HepG2 (cell line): Measurements from ENCODE around the gene RPS6KA2. TPM values are rescaled to one million over a fixed set of nuclear protein-coding genes. Genes with fewer than 3 reads are reported as not detected.

ENCODE experiments used
- ATAC-seq: fragments of 200-7000 bp; cut with Tn5 transposase; 3 replicates; pipeline ENCODE4 v1.9.1; 2020; ENCODE audit warnings: mild to moderate bottlenecking, moderate library complexity
- BruUV-seq: library from RNA; stranded (reverse); fragments of 400-500 nt; replicated peaks from 2 replicates; lab custom pipeline; 2021; lab: Mats Ljungman, UMichigan
- CTCF ChIA-PET: fragments of 300-600 bp; formaldehyde crosslinking; extraction: SDS; loops from one replicate; lab custom pipeline; 2021; ENCODE audit warnings: low total read pairs, inconsistent platforms, low intra/inter-chr PET ratio; lab: Yijun Ruan, JAX
- POLR2A ChIA-PET: fragments of 350-600 bp; sonication (Branson Sonifier 250); formaldehyde crosslinking; loops from one replicate; lab custom pipeline; 2020; ENCODE audit warnings: antibody characterized with exemption, inconsistent platforms; lab: Yijun Ruan, JAX
- DNase-seq: peaks from one replicate; pipeline ENCODE4 v3.0.0-alpha.2; 2015; ENCODE audit warnings: low spot score
- FAIRE-seq: peaks from 3 replicates; lab custom pipeline; 2011; peaks lifted over from hg19 to GRCh38; lab: Jason Lieb, UNC
- H2AFZ ChIP-seq: one replicate; pipeline ENCODE4 v1.6.1; 2011; ENCODE audit warnings: low read length, inconsistent platforms
- H3K27ac ChIP-seq: fragments of 300-600 bp; 3 replicates; pipeline ENCODE4 v1.8.0; 2011; ENCODE audit warnings: mixed run types, mild to moderate bottlenecking, mixed read lengths, low read length, inconsistent platforms; ENCODE audit not compliant: insufficient read depth; ENCODE audit errors: extremely low read length
- H3K27me3 ChIP-seq, 2 experiments: fragments of 200-600 bp in 1 of 2; 2 replicates in 1 of 2; 3 replicates in 1 of 2; pipeline versions ENCODE4 v1.6.0 to v1.8.0; 2011; ENCODE audit warnings: low read length in 2 of 2, mild to moderate bottlenecking in 2 of 2, moderate library complexity in 2 of 2, inconsistent platforms in 1 of 2; ENCODE audit not compliant: insufficient read depth in 2 of 2, control insufficient read depth in 1 of 2
- H3K36me3 ChIP-seq, 2 experiments: fragments of 200-600 bp in 1 of 2; replicated peaks in 1 of 2; 2 replicates in 1 of 2; 3 replicates in 1 of 2; pipeline versions ENCODE4 v1.5.1 to v1.8.0; 2011; ENCODE audit warnings: low read length in 2 of 2, inconsistent platforms in 1 of 2; ENCODE audit not compliant: insufficient read depth in 2 of 2, control insufficient read depth in 1 of 2
- H3K4me1 ChIP-seq: 2 replicates; pipeline ENCODE4 v1.5.1; 2012; ENCODE audit warnings: low read length, inconsistent platforms; ENCODE audit not compliant: insufficient read depth
- H3K4me2 ChIP-seq: 2 replicates; pipeline ENCODE4 v1.6.0; 2011; ENCODE audit warnings: low read depth, low read length, inconsistent platforms
- H3K4me3 ChIP-seq, 3 experiments: fragments of 200-600 bp in 1 of 3; sonication (generic), shearing (Covaris generic) in 1 of 3; replicated peaks in 1 of 3; 2 replicates each; pipeline ENCODE4 v1.5.1; 2011 to 2016; ENCODE audit warnings: low read length in 3 of 3, inconsistent platforms in 2 of 3, low read depth in 2 of 3, mild to moderate bottlenecking in 2 of 3, control low read depth in 1 of 3, mixed read lengths in 1 of 3; ENCODE audit not compliant: insufficient read depth in 1 of 3
- H3K79me2 ChIP-seq: one replicate; pipeline ENCODE4 v1.6.1; 2011; ENCODE audit warnings: low read length, inconsistent platforms; ENCODE audit not compliant: insufficient read depth
- H3K9ac ChIP-seq: 2 replicates; pipeline ENCODE4 v1.6.0; 2011; ENCODE audit warnings: mild to moderate bottlenecking, low read depth, low read length, inconsistent platforms; ENCODE audit not compliant: insufficient read depth
- H3K9me3 ChIP-seq: 2 replicates; pipeline ENCODE4 v1.5.1; 2012; ENCODE audit warnings: mild to moderate bottlenecking, low read length
- H4K20me1 ChIP-seq: 2 replicates; pipeline ENCODE4 v1.6.0; 2011; ENCODE audit warnings: inconsistent platforms, mild to moderate bottlenecking, low read length, moderate library complexity; ENCODE audit not compliant: insufficient read depth
- CBX1 ChIP-seq: IDR thresholded peaks from one replicate; pipeline ENCODE4 v1.6.1; 2016; ENCODE audit warnings: antibody characterized with exemption, low read depth
- EP300 ChIP-seq, 3 experiments: sonication (generic) in 1 of 3; formaldehyde crosslinking in 1 of 3; IDR thresholded peaks; 2 replicates each; pipeline versions ENCODE4 v1.5.1 to v1.6.1; 2011 to 2020; ENCODE audit warnings: low read depth in 2 of 3, low read length in 2 of 3, borderline replicate concordance in 1 of 3, improper control_type of control experiment in 1 of 3, mild to moderate bottlenecking in 1 of 3, missing genetic modification reagents in 1 of 3, moderate library complexity in 1 of 3
- RFX1 ChIP-seq: fragments of 450-650 bp; IDR thresholded peaks from 2 replicates; pipeline ENCODE4 v1.6.1; 2017
- SOX13 ChIP-seq, 3 experiments: fragments of 450-650 bp in 1 of 3; sonication (generic) in 1 of 3; formaldehyde crosslinking in 1 of 3; IDR thresholded peaks in 2 of 3; conservative IDR thresholded peaks in 1 of 3; 2 replicates each; pipeline versions ENCODE4 v1.5.0 to v1.6.1; 2016 to 2020; ENCODE audit warnings: antibody characterized with exemption in 1 of 3, mild to moderate bottlenecking in 1 of 3, missing compliant biosample characterization in 1 of 3, missing genetic modification reagents in 1 of 3, moderate library complexity in 1 of 3
- ZBTB7A ChIP-seq: sonication (generic); formaldehyde crosslinking; IDR thresholded peaks from 2 replicates; pipeline ENCODE4 v1.8.0; 2022; ENCODE audit warnings: mild to moderate bottlenecking, missing genetic modification reagents
- ZNF17 ChIP-seq: sonication (generic); formaldehyde crosslinking; IDR thresholded peaks from 2 replicates; pipeline ENCODE4 v1.5.0; 2020; ENCODE audit warnings: mild to moderate bottlenecking, missing genetic modification reagents
- ZNF432 ChIP-seq: sonication (generic); formaldehyde crosslinking; IDR thresholded peaks from 2 replicates; pipeline ENCODE4 v1.5.0; 2020; ENCODE audit warnings: missing genetic modification reagents, mild to moderate bottlenecking, borderline replicate concordance
- ZNF530 ChIP-seq: sonication (generic); formaldehyde crosslinking; IDR thresholded peaks from 2 replicates; pipeline ENCODE4 v1.5.0; 2020; ENCODE audit warnings: low read depth, mild to moderate bottlenecking, missing genetic modification reagents
- ZNF772 ChIP-seq: sonication (generic); formaldehyde crosslinking; IDR thresholded peaks from 2 replicates; pipeline ENCODE4 v1.5.0; 2020; ENCODE audit warnings: mild to moderate bottlenecking, missing genetic modification reagents
- ZNF780A ChIP-seq: sonication (generic); formaldehyde crosslinking; IDR thresholded peaks from 2 replicates; pipeline ENCODE4 v1.8.0; 2022; ENCODE audit warnings: mild to moderate bottlenecking, missing genetic modification reagents, moderate library complexity
- WGBS: methylation state at CpG from one replicate; pipeline ENCODE4 v1.1.6; 2017; ENCODE audit warnings: low lambda C conversion rate; 5-methylcytosine and 5-hydroxymethylcytosine counted together
- in situ Hi-C: cut with HindIII; loops from 2 replicates; pipeline ENCODE4 v1.10.0; 2017; ENCODE audit warnings: low pct_unique_long_range_greater_than_20kb; ENCODE audit not compliant: extremely low pct_ligation_motif_present
- intact Hi-C: fragments of 100-400 bp; cut with micrococcal nuclease; formaldehyde crosslinking; loops from one replicate; pipeline ENCODE4 v1.10.0; 2022; ENCODE audit not compliant: unreplicated experiment
- polyA plus RNA-seq, 8 experiments: library from polyadenylated mRNA; depleted of rRNA in 3 of 8; stranded (reverse) in 7 of 8; unstranded in 1 of 8; fragments of >200 nt; fragmentation: Illumina TruSeq in 4 of 8; extraction: Trizol in 4 of 8; gene quantifications; 2 replicates each; pipeline versions ENCODE4 v1.2.1 to v1.2.3, GENCODE V29; 2011 to 2016; ENCODE audit warnings: low read depth in 4 of 8, missing spikeins in 1 of 8, mixed read lengths in 1 of 8; ENCODE audit not compliant: insufficient read depth in 1 of 8
- total RNA-seq, 5 experiments: library from RNA; depleted of rRNA; stranded (reverse); fragments of >200 nt; fragmentation: Illumina TruSeq; extraction: Trizol; gene quantifications; 2 replicates each; pipeline ENCODE4 v1.2.3, GENCODE V29; 2016; ENCODE audit warnings: low read depth in 1 of 5

RPS6KA2 gene
- total and polyA plus RNA-seq, 2 of the 13 experiments (the other 11 are each of a cell fraction or from before 2014, with no cell fraction given), result 0.22 to 0.38 TPM

GRCh38 chr6:166663568-166663967 is 36.5 kb upstream of the RPS6KA2 start:
- Histone ChIP-seq H3K79me2 (no peaks in the 10 kb centered on the region), H3K9me3 (no peaks in the 10 kb centered on the region), H4K20me1 (no peaks in the 10 kb centered on the region; the same call in 1 of the 2 replicates), H3K27me3 (peaks cover 9 to 71% of the 10 kb centered on the region in 2 experiments), H3K4me3 (no peak overlapping the region), H3K4me2 (no peak overlapping the region), H3K9ac (no peak overlapping the region), H3K36me3 (no peaks in the 10 kb centered on the region), H2AFZ (no peak overlapping the region), H3K4me1 (0 out of 2 replicates have a peak, but pooled peaks cover 4% of the 10 kb centered on the region), H3K27ac (no peak overlapping the region)
- FAIRE-seq, result no peak
- DNase-seq, result no peak
- ChIA-PET POLR2A (no interaction called here), CTCF (no interaction called here)
- no TSS peak for BruUV-seq
- no peak for ATAC-seq
- 2% methylated on average over 6 of the region's 6 CpGs for WGBS
- in situ Hi-C loops (no loop called here), intact Hi-C loops (no loop called here)
- no peak for TF ChIP-seq ZNF780A
- TF ChIP-seq ZBTB7A (CRISPR knock-in tag), result no peak

- Histone ChIP-seq H3K9ac (no peak overlapping the region), H2AFZ (no peak overlapping the region), H3K9me3 (no peaks in the 10 kb centered on the region), H3K36me3 (no peaks in the 10 kb centered on the region), H3K4me1 (0 out of 2 replicates have a peak, but pooled peaks cover 8% of the 10 kb centered on the region), H4K20me1 (no peaks in the 10 kb centered on the region), H3K27me3 (peaks cover 7 to 72% of the 10 kb centered on the region in 2 experiments), H3K27ac (no peak overlapping the region), H3K4me3 (no peak overlapping the region), H3K79me2 (no peaks in the 10 kb centered on the region), H3K4me2 (no peak overlapping the region)
- no TSS peak for BruUV-seq
- 56% methylated on average over 11 of the region's 11 CpGs for WGBS
- no peak for ATAC-seq
- in situ Hi-C loops (no loop called here), intact Hi-C loops (no loop called here)
- FAIRE-seq, result no peak
- no peak for DNase-seq
- CTCF ChIA-PET, result no interaction called here
- POLR2A ChIA-PET, result no interaction called here
- no peak for TF ChIP-seq EP300 (IDR thresholded peaks at IDR 0.05; ENCODE audit: low read depth in 2 of 2, low read length in 2 of 2)
- TF ChIP-seq EP300 (CRISPR knock-in tag; IDR thresholded peaks at IDR 0.05; ENCODE audit: borderline replicate concordance), result no peak
- no peak for TF ChIP-seq SOX13 (IDR thresholded peaks at IDR 0.05)
- TF ChIP-seq SOX13 (CRISPR knock-in tag; conservative IDR thresholded peaks at IDR 0.05 in 1 of 2, IDR thresholded peaks at IDR 0.05 in 1 of 2), result no peak
- TF ChIP-seq ZNF17, result no peak
- TF ChIP-seq CBX1, result no peak
- no peak for TF ChIP-seq ZNF772 (CRISPR knock-in tag)
- TF ChIP-seq RFX1, result no peak
- TF ChIP-seq ZNF432, result no peak
- no peak for TF ChIP-seq ZNF530 (CRISPR knock-in tag)
Measured at GRCh38 chr6:166662690-166663089, 35.6 kb upstream of the RPS6KA2 start.
